Brain pericyte (primary cell): Measurements from ENCODE around the gene PVALEF.
"Not testable (repeated sequence)": the region's sequence is repeated elsewhere in the genome, so short reads cannot be mapped to it uniquely, and the experiment has no call there.

Experiments used
- DNase-seq: peaks from one replicate; pipeline ENCODE4 v3.0.0-alpha.2; 2012; ENCODE audit warnings: low read depth, low spot score

The PVALEF gene

DNA sequence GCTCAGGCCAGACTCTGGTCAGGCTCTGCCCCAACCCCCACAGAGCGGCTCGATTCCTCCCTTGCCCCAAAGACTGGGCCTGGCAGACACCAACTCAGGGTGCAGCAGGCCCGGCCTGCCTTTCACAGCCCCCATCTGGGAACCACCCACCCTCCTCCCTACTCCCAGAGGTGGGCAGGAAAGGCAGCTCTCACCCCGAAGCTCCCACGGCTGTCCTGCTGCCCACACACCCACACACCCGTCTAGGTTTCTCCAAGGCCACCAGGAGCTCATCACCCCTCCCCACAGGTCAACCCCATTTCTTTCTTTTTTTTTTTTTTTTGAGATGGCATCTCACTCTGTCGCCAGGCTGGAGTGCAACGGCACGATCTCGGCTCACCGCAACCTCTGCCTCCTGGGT, 53.7 kb downstream of the PVALEF start:
- DNase-seq = no peak

DNA sequence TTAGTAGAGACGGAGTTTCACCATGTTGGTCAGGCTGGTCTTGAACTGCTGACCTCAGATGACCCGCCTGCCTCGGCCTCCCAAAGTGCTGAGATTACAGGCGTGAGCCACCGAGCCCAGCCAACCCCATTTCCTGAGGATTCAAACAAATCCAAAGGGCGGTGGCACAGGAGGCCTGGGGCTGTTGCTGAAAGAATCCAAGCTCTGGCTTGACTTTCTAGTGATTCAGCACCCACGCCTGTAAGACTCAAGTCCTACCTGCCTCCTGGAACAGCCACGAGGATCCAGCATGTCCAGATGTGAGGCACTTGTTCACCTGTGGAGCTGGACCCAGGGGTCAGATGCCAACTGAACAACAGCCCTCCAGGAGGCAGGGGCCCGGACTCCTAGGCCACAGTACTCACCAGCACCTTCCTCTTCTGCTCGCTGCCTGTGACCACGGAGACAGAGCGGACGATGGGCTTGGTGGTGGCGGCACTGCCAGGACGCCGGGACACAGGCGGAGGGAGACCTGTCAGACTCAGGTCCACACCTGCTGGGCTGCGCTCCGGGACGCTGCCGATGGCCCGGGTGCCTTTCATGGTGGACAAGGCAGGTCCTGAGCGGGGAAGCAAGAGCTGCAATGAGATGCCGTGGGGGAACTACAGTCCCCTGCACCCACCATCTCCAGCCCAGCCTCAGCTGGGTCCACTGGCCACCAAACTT, 54.3 kb downstream of the PVALEF start:
- DNase-seq = no peak

DNA sequence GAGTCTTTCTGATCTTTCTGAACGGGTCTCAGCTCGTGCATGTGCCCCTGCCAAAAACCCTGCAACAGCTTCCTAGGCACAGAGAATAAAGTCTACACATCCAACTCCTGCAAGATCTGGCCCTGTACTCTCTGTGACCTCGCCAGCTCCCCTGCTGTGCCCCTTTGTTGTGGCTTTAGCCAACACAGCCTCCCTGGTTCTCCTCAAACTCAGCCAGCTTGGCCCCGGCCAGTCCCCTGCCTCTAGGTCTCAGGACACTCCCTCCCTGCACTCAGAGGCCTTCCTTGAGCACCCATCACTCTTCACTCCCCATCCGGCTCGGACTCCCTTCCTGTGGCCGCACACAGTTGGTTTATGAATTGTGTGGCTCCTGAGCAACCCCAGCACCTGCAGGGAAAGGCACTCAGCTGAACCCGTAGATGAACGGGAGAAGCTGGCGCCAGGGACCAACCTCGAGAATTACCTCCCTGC, 56.1 kb downstream of the PVALEF start:
- DNase-seq = no peak

DNA sequence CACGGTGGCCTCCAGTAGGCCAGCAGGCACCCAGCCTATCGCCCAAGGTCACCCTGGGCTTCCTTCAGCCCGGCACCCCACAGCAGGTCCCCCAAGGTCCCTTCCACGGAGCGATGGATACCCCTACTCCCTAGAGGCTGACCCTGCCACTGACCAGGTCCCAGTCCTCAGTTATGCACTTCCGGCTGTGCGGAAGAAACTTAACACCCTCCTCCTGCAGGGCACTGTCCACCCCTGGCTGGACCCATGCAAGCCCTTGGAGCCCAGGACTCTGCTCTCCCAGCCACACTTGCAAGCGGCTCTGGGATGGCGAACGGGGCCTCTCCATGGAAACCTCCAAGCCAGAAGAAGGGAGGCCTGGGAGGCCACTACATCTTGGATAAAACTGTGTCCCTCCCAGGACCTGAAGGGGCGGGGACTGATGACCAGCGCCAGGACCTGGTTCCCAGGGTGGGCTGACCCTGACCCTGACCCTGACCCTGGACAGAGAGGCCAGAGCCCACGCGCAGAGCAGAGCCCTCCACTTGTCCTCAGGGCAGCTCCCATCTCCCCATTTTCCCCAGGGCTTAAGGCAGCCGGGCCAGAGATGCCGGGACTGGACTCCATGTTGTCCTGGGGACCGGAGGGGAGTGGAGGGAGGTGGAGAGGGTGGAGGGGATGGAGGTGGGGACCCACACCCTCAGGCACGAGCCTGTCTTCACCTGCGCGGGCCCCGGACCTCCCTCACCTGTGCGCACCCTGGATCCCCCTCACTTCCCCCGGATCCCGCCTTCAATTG, 56.7 kb downstream of the PVALEF start:
- no peak for DNase-seq

DNA sequence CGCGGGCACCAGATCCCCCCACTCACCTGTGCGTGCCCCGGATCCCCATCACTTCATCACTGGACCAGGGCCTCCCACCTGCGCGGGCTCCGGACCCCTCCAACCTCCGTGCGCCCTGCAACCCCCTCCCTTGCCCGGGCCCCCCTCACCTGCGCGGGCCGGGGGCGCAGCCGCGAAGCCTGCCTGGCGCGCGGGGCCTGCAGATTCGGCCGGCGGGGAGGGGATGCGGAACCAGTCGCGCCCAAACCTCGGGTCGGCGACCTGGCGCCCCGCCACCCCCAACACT, 57.3 kb downstream of the PVALEF start:
- DNase-seq = no peak

DNA sequence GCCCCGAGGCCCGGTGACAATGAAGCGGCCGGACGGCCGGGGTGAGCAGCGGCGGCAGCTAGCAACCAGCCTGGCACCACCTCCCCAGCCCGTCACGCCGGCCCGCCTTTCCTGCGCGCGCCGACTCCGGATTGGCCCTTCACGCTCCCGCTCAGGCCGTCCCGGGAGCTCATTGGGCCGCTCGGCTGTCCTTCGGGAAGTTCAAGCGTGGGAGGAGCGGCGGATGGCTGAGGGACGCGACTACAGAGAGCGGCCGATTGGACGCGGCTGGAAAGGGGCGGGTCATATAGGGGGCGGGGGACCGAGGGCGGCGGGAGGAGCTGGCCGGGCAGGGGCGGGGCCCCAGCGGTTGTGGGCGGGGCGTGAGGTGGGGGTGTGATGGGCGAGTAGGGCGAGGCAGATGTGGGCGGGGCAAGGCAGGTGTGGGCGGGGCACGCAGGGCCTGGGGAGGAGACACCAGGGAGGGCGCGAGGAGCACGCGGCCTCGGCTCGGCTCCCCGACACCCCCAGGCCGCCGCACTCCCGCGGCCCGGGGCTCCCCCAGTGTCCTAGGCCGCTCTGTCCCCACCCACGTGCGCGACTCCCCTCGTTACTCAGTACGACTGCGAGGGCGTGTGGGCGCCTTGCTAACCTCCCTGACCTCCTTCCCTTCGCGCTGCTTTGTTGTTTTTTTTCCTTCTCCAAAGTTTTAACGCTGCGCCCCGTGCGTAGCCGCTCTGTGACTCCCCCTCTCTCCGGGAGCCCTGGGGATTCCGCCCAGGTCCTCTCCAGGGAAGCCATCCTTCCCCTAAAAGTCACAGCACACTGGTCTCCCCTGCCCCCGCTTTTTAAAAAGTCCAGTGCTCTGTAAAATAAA, 57.8 kb downstream of the PVALEF start, which contains the start of gene CEP131:
Gene CEP131, minus strand, starts transcription at position 60 of the 856 bp plus-strand sequence. CDS start 2,909 bp downstream, outside the sequence.
- peak; percentile 95 for DNase-seq

DNA sequence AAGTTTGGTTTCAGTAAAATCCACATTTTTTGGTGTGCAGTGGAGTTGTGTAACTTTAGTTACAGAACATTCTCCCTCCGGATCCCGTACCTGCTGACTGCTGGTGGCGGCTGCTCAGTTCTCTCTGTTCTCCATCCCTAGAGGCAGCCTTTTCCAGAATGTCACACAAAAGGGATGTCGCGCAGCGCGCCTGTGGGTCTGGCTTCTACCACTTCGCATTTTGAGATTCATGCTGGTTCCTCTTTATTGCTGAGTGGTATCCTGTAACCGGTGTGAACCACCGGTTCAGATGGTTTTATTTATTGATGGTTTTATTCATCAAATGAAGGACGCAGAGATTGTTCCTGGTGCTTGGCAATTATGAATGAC, 58.4 kb downstream of the PVALEF start:
- no peak for DNase-seq

DNA sequence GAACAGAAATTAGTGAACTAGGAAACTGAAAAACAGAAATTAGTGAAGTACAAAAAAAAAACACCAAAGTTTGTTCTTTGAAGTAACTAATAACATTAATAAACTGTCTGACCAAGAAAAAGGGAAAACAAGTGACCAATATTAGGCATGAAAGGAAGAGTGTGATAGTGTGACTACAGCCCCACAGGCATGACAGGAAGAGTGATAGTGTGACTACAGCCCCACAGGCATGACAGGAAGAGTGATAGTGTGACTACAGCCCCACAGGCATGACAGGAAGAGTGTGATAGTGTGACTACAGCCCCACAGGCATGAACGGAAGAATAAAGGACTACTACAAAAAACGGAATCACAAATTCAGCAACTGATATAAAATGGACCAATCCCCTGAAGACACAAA, 62.3 kb downstream of the PVALEF start:
- not testable (repeated sequence) for DNase-seq

DNA sequence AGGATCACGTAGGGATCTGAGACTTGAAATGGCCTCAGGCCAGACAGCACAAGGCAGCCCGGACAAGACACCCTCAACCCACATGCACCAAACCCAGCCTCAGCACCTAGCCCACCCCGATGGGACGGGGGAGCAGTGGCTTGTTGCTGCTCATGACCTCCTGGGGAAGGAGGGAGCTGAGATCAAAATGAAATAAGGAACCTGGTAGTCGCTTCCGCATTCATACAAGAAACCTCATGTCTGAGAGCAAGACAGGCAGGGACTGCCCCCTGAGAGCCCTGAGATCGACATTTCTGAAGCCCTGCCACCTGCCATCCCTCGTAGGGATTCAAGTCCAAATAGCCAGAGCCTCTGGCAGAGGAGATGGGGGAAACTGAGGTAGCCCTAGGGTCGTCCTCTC, 63.1 kb downstream of the PVALEF start:
- no peak for DNase-seq

DNA sequence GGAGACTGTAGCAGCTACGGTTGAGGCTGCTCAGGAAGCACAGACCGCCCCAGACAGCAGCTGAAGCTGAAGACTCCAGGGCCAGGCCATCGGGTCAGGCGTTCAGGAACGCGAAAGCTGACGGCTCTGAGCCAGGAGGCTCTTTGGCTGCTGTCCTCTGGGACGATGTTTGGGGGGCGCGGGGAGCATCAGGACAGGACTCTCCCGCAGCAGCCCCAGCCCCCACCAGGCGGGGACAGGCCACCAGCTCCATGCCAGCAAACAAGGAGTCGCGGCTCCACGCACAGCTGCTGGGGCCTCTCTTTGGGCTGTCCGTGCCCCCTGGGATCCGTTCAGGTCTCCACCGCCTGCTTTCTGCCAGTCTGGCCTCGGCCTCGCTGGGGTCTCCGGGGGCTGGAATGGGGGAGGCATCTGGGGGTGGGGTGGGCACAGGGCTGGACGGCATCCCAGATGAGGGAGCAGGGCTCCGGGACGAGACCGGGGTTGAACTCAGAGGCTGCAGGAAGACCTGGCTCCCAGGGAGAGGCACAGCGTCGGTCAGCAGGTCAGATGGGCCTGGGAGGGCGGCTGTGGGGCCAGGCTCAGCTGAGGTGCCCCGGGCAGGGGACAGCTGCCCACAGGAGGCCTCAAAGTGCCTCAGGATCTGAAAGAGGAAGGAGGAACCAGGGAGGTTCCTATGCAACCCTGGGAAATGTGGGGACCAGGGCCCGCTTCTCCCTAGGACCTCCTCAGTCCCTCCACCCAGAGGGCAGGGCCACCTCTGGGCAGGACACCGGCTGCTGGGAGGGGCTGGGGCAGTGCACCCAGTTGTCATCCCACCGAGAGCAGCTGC, 63.7 kb downstream of the PVALEF start:
- no peak for DNase-seq

DNA sequence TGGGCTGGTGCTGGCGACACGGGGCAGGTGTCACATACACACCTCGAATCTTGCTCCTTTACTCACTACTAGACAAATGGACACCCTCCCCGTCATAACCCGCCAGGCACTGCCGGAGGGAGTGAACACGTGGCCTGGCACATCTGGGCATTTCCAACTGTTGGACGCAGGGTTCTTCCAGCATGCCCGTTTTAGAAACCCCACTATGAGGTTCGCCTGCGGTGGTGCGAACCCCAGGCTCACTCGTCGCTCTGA, 64.3 kb downstream of the PVALEF start:
- no peak for DNase-seq

DNA sequence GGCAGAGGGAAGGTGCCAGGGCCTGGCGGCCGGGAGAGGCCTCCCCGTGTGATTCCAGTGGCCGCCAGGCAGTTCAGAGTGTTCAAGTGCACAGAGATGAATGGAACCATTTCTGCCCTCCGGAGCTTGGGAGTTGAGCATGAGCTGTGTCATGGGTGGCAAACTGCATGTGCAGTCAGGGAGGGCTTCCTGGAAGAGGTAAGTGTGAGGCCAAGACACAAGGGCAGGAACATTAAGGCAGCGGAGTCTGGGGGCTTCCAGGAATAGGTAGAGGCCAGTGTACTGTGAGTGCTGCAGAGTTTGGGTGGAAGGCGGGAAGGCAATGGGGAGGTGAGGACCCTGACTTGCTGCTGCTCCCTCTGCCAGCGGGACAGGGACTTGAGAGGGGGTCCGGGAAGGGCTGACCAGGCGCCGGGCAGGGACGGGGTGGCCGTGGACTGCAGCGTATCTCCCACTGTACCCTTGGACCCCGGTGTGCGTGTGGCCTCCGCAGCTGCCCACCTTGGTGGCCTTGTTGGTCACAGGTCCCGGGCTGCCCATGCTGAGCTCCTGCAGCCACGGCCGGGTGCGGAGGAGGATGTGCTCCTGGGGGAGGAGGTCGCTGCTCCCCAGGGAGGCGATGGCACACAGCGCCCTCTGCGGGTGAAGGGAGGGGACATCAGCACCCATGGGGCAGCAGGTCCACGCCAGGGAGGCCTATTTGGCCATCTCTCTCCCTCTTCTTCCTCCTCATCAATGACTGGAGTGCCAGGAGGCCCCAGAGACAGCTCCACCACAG, 64.9 kb downstream of the PVALEF start:
- no peak for DNase-seq

DNA sequence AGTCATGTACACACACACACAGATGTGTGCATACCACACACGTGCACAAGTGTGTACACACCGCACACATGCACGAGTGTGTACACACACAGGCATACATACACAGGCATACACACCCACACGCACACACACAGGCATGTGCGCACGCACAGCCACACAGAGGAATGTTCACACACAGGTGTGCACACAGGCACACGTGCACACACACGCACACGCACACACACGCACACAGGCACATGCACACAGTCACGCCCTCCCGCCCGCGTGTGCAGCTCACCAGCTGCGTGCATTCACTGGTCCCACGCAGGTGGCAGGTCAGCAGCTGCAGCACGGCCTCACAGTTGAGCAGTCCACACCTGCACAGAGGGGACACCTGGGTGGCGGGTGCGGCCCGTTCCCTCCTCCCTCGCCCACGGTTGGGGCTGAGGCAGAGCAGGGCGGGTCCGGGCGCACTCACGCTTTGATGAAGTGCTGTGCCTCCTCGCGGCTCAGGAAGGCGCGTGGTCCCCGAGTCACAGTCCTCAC, 65.9 kb downstream of the PVALEF start:
- no peak for DNase-seq

DNA sequence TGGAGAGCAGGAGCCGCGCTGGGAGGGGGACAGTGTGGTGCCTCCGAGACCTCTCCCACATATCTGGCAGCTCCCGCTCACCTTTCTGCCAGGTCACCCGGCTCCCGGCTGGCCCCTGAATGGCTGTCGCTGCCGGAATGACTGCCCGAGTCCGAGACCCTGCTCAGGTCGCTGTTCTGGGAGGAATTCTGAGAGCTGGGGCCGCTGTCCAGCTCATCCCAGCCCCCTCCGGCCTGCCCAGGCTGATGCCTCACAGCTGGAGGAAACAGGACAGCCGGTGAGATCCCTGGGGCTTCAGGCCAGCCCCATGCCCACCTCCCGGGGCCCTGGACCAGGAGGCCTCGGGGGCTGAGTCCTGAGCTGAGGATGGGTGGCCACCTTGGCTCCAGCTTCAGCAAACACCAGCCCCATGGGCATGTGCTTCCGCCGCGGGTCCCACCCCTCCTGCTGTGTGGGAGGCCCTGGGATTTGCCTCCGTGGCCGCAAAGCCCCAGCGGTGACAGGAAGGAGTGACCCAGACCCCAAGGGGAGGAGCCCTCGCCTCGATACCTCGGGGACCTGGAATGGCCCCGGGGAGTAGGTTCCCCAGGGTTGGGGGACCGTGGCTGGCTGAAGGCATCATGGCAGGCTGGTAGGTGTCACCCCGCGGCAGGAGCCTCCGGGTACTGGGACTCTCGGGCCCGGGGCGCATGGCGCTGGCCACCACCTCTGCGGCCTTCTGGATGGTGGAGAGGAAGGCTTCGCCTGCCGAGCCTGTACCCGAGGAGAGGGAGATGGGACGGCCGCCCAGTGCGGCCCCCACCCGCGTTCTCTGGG, 66.7 kb downstream of the PVALEF start:
- no peak for DNase-seq
